Measurements from ENCODE around the gene MPP3.

Gene MPP3

GRCh38 chr17:43770957-43771356, 62.0 kb downstream of the MPP3 start:
- no peaks in the 10 kb centered on the region for H3F3A ChIP-seq (ENCODE audit: control insufficient read depth, insufficient read depth)
- TF ChIP-seq CTCF (IDR thresholded peaks at IDR 0.05; ENCODE audit: low read depth, low read length, poor library complexity, severe bottlenecking) (no peak), EZH2phosphoT487 (IDR thresholded peaks at IDR 0.05; ENCODE audit: borderline replicate concordance, low read length) (no peak)
- H4K20me1 ChIP-seq (ENCODE audit: control insufficient read depth, insufficient read depth, low read depth, low read length), result 0 out of 2 replicates have a peak, but pooled peaks cover 2% of the 10 kb centered on the region
- H3K4me2 ChIP-seq (ENCODE audit: low read length), result no peak overlapping the region
- no peak overlapping the region for H3K27ac ChIP-seq (ENCODE audit: low read depth, low read length)
- no peaks in the 10 kb centered on the region for H3K9me3 ChIP-seq (ENCODE audit: control insufficient read depth, insufficient read depth, low read length)
- no peaks in the 10 kb centered on the region for H3K36me3 ChIP-seq (ENCODE audit: control insufficient read depth, low read length)
- H3K79me2 ChIP-seq (ENCODE audit: control insufficient read depth, low read length), result no peaks in the 10 kb centered on the region
- peaks cover 13% of the 10 kb centered on the region for H3K4me1 ChIP-seq (ENCODE audit: control insufficient read depth, low read length)
- no peaks in the 10 kb centered on the region for H3K9me2 ChIP-seq (replicated peaks; ENCODE audit: control insufficient read depth, low read length)
- no peak overlapping the region for H3K4me3 ChIP-seq (ENCODE audit: low read length)
- H3K27me3 ChIP-seq (ENCODE audit: control insufficient read depth, low read length), result no peaks in the 10 kb centered on the region

GRCh38 chr17:43769859-43770258, 63.1 kb downstream of the MPP3 start:
- TF ChIP-seq EZH2phosphoT487 (IDR thresholded peaks at IDR 0.05; ENCODE audit: borderline replicate concordance, low read length) (no peak), CTCF (IDR thresholded peaks at IDR 0.05; ENCODE audit: low read depth, low read length, poor library complexity, severe bottlenecking) (no peak)
- H3K4me3 ChIP-seq (ENCODE audit: low read length), result no peak overlapping the region
- H3K27ac ChIP-seq (ENCODE audit: low read depth, low read length), result no peak overlapping the region
- H3K27me3 ChIP-seq (ENCODE audit: control insufficient read depth, low read length), result no peaks in the 10 kb centered on the region
- H3F3A ChIP-seq (ENCODE audit: control insufficient read depth, insufficient read depth), result no peaks in the 10 kb centered on the region
- 0 out of 2 replicates have a peak, but pooled peaks cover 2% of the 10 kb centered on the region for H4K20me1 ChIP-seq (ENCODE audit: control insufficient read depth, insufficient read depth, low read depth, low read length)
- no peaks in the 10 kb centered on the region for H3K36me3 ChIP-seq (ENCODE audit: control insufficient read depth, low read length)
- no peak overlapping the region for H3K4me2 ChIP-seq (ENCODE audit: low read length)
- no peaks in the 10 kb centered on the region for H3K79me2 ChIP-seq (ENCODE audit: control insufficient read depth, low read length)
- H3K9me2 ChIP-seq (replicated peaks; ENCODE audit: control insufficient read depth, low read length), result no peaks in the 10 kb centered on the region
- no peaks in the 10 kb centered on the region for H3K9me3 ChIP-seq (ENCODE audit: control insufficient read depth, insufficient read depth, low read length)
- peaks cover 13% of the 10 kb centered on the region for H3K4me1 ChIP-seq (ENCODE audit: control insufficient read depth, low read length)

- no peak overlapping the region for H3K27ac ChIP-seq (ENCODE audit: low read depth, low read length)
Observed at GRCh38 chr17:43769426-43769825, 63.5 kb downstream of the MPP3 start.

More at GRCh38 chr17:43769426-43769825, 63.5 kb downstream of the MPP3 start:
- H3K9me2 ChIP-seq (replicated peaks; ENCODE audit: control insufficient read depth, low read length), result no peaks in the 10 kb centered on the region
- no peak overlapping the region for H3K4me2 ChIP-seq (ENCODE audit: low read length)
- 0 out of 2 replicates have a peak, but pooled peaks cover 2% of the 10 kb centered on the region for H4K20me1 ChIP-seq (ENCODE audit: control insufficient read depth, insufficient read depth, low read depth, low read length)
- no peaks in the 10 kb centered on the region for H3K27me3 ChIP-seq (ENCODE audit: control insufficient read depth, low read length)
- no peaks in the 10 kb centered on the region for H3F3A ChIP-seq (ENCODE audit: control insufficient read depth, insufficient read depth)
- no peaks in the 10 kb centered on the region for H3K36me3 ChIP-seq (ENCODE audit: control insufficient read depth, low read length)
- peaks cover 13% of the 10 kb centered on the region for H3K4me1 ChIP-seq (ENCODE audit: control insufficient read depth, low read length)
- H3K79me2 ChIP-seq (ENCODE audit: control insufficient read depth, low read length), result no peaks in the 10 kb centered on the region
- H3K4me3 ChIP-seq (ENCODE audit: low read length), result no peak overlapping the region
- TF ChIP-seq EZH2phosphoT487 (IDR thresholded peaks at IDR 0.05; ENCODE audit: borderline replicate concordance, low read length) (no peak), CTCF (IDR thresholded peaks at IDR 0.05; ENCODE audit: low read depth, low read length, poor library complexity, severe bottlenecking) (no peak)
- no peaks in the 10 kb centered on the region for H3K9me3 ChIP-seq (ENCODE audit: control insufficient read depth, insufficient read depth, low read length)

Data from DOHH2 (cell line).